ENCODE results near the gene FNDC3B.

- TF ChIP-seq CTCF (IDR thresholded peaks at IDR 0.05) = no peak
- TF ChIP-seq POLR2A (IDR thresholded peaks at IDR 0.05) = no peak
- no peak for TF ChIP-seq EP300 (IDR thresholded peaks at IDR 0.05)
These were observed 318.7 kb downstream of the FNDC3B start for GRCh38 chr3:172357850-172358754.
